GM23338 (cell line): ENCODE results near the gene EYA3. TPM values are rescaled to one million over a fixed set of nuclear protein-coding genes. Genes with fewer than 3 reads are reported as not detected.

Experiments
- ATAC-seq: fragments of 200-7000 bp; cut with Tn5 transposase; 3 replicates; pipeline ENCODE4 v1.9.1; 2020
- DNase-seq: peaks from one replicate; pipeline ENCODE4 v3.0.0-alpha.2; 2015; ENCODE audit warnings: low spot score
- H2AFZ ChIP-seq: fragments of 200-600 bp; sonication (generic); 2 replicates; pipeline ENCODE4 v1.8.0; 2016; ENCODE audit warnings: antibody characterized with exemption, mild to moderate bottlenecking, moderate library complexity
- H3F3A ChIP-seq: fragments of 200-600 bp; sonication (generic); replicated peaks from 2 replicates; pipeline ENCODE4 v1.8.0; 2017; ENCODE audit warnings: antibody characterized with exemption, mixed run types, low read depth
- H3K27ac ChIP-seq: fragments of 200-600 bp; sonication (generic); 2 replicates; pipeline ENCODE4 v1.6.1; 2016; ENCODE audit warnings: low read depth
- H3K27me3 ChIP-seq: fragments of 200-600 bp; sonication (generic); 2 replicates; pipeline ENCODE4 v1.8.0; 2016; ENCODE audit warnings: mild to moderate bottlenecking, mixed run types, moderate library complexity; ENCODE audit not compliant: insufficient read depth
- H3K36me3 ChIP-seq: fragments of 200-600 bp; sonication (generic); 2 replicates; pipeline ENCODE4 v1.8.0; 2016; ENCODE audit warnings: mild to moderate bottlenecking; ENCODE audit not compliant: insufficient read depth
- H3K4me1 ChIP-seq: fragments of 200-600 bp; sonication (generic); 2 replicates; pipeline ENCODE4 v1.8.0; 2016; ENCODE audit warnings: mild to moderate bottlenecking, moderate library complexity; ENCODE audit not compliant: insufficient read depth
- H3K4me2 ChIP-seq: fragments of 200-600 bp; sonication (generic); 2 replicates; pipeline ENCODE4 v1.7.1; 2017; ENCODE audit warnings: mixed run types
- H3K4me3 ChIP-seq: fragments of 200-600 bp; sonication (generic); 2 replicates; pipeline ENCODE4 v1.6.1; 2016; ENCODE audit warnings: mixed run types
- H3K79me2 ChIP-seq: fragments of 200-600 bp; sonication (generic); replicated peaks from 2 replicates; pipeline ENCODE4 v1.8.0; 2017; ENCODE audit warnings: mild to moderate bottlenecking; ENCODE audit not compliant: insufficient read depth
- H3K9me2 ChIP-seq: fragments of 200-600 bp; sonication (generic); 2 replicates; pipeline ENCODE4 v1.8.0; 2017; ENCODE audit not compliant: insufficient read depth
- H4K20me1 ChIP-seq: fragments of 200-600 bp; sonication (generic); replicated peaks from 2 replicates; pipeline ENCODE4 v1.8.0; 2017; ENCODE audit warnings: mild to moderate bottlenecking; ENCODE audit not compliant: insufficient read depth
- H3K27ac Mint-ChIP-seq: 2 replicates; pipeline ENCODE4 v1.8.0; 2020; ENCODE audit warnings: inconsistent platforms, mild to moderate bottlenecking, moderate library complexity, mixed read lengths
- H3K27me3 Mint-ChIP-seq: 3 replicates; pipeline ENCODE4 v1.8.0; 2022; ENCODE audit warnings: low read depth, mild to moderate bottlenecking, moderate library complexity, mixed read lengths, inconsistent platforms; ENCODE audit not compliant: insufficient read depth, poor library complexity
- H3K36me3 Mint-ChIP-seq: 3 replicates; pipeline ENCODE4 v1.8.0; 2021; ENCODE audit warnings: low read depth, mild to moderate bottlenecking, inconsistent platforms, moderate library complexity, mixed read lengths
- H3K4me1 Mint-ChIP-seq: 3 replicates; pipeline ENCODE4 v1.8.0; 2020; ENCODE audit warnings: mild to moderate bottlenecking, inconsistent platforms, mixed read lengths
- H3K4me3 Mint-ChIP-seq: 3 replicates; pipeline ENCODE4 v1.8.0; 2021; ENCODE audit warnings: moderate library complexity, mild to moderate bottlenecking, inconsistent platforms, mixed read lengths
- H3K9me3 Mint-ChIP-seq: 3 replicates; pipeline ENCODE4 v1.8.0; 2020; ENCODE audit warnings: moderate library complexity, mild to moderate bottlenecking, inconsistent platforms, mixed read lengths
- CREB1 ChIP-seq: fragments of 250-450 bp; sonication (Bioruptor Pico); IDR thresholded peaks from 2 replicates; pipeline ENCODE4 v1.5.0; 2020; ENCODE audit warnings: low read depth, mild to moderate bottlenecking, moderate library complexity
- CTCF ChIP-seq, 2 experiments: fragments of 200-600 bp in 1 of 2; sonication (generic) in 1 of 2; conservative IDR thresholded peaks; 2 replicates each; pipeline versions ENCODE4 v1.5.1 to v1.6.1; 2016 to 2017; ENCODE audit warnings: antibody characterized with exemption in 2 of 2, low read depth in 2 of 2, mild to moderate bottlenecking in 2 of 2, moderate library complexity in 1 of 2
- EZH2 ChIP-seq: fragments of 200-600 bp; sonication (generic); IDR thresholded peaks from one replicate; pipeline ENCODE4 v1.8.0; 2017; ENCODE audit warnings: antibody characterized with exemption, mild to moderate bottlenecking, low read depth; ENCODE audit not compliant: unreplicated experiment
- EZH2phosphoT487 ChIP-seq: fragments of 200-600 bp; sonication (generic); IDR thresholded peaks from one replicate; pipeline ENCODE4 v1.8.1; 2018; ENCODE audit warnings: antibody characterized with exemption; ENCODE audit not compliant: unreplicated experiment
- JUNB ChIP-seq: IDR thresholded peaks from one replicate; pipeline ENCODE4 v1.6.1; 2016; ENCODE audit warnings: antibody characterized with exemption; ENCODE audit not compliant: unreplicated experiment
- NANOG ChIP-seq: IDR thresholded peaks from 2 replicates; pipeline ENCODE4 v1.6.1; 2016; ENCODE audit warnings: antibody characterized with exemption, borderline replicate concordance
- POLR2AphosphoS5 ChIP-seq: IDR thresholded peaks from 2 replicates; pipeline ENCODE4 v1.6.1; 2016; ENCODE audit warnings: antibody characterized with exemption, low read depth
- REST ChIP-seq: IDR thresholded peaks from one replicate; pipeline ENCODE4 v1.6.1; 2018; ENCODE audit warnings: antibody characterized with exemption; ENCODE audit not compliant: unreplicated experiment
- STAT1 ChIP-seq: IDR thresholded peaks from one replicate; pipeline ENCODE4 v1.6.1; 2016; ENCODE audit warnings: antibody characterized with exemption; ENCODE audit not compliant: unreplicated experiment
- ZNF114 ChIP-seq: fragments of 250-450 bp; sonication (Bioruptor Pico); IDR thresholded peaks from 2 replicates; pipeline ENCODE4 v1.5.0; 2020; ENCODE audit warnings: mild to moderate bottlenecking, moderate library complexity
- ZNF331 ChIP-seq: fragments of 250-450 bp; sonication (Bioruptor Pico); IDR thresholded peaks from 2 replicates; pipeline ENCODE4 v1.5.0; 2020; ENCODE audit warnings: low read depth, mild to moderate bottlenecking, moderate library complexity
- polyA plus RNA-seq: library from polyadenylated mRNA; unstranded; fragments of >200 nt; fragmentation: Nextera tagmentation; extraction: Ambion mirVana; gene quantifications from 2 replicates; pipeline ENCODE4 v1.2.1, GENCODE V29; 2016
- total RNA-seq: library from RNA; depleted of rRNA; stranded (reverse); fragments of >200 nt; shearing (Covaris generic); gene quantifications from 2 replicates; pipeline ENCODE4 v1.2.3, GENCODE V29; 2014
- TF ChIP-seq, protein P1 (sequence below): fragments of 250-450 bp; sonication (Bioruptor Pico); IDR thresholded peaks from 2 replicates; pipeline ENCODE4 v1.5.0; 2020; ENCODE audit warnings: mild to moderate bottlenecking, moderate library complexity
- TF ChIP-seq, protein P2 (sequence below): IDR thresholded peaks from 2 replicates; pipeline ENCODE4 v1.6.1; 2016; ENCODE audit warnings: antibody characterized with exemption

The EYA3 gene
- total and polyA plus RNA-seq, 2 experiments from 2014 or later, result 12.5 to 33.6 TPM

DNA sequence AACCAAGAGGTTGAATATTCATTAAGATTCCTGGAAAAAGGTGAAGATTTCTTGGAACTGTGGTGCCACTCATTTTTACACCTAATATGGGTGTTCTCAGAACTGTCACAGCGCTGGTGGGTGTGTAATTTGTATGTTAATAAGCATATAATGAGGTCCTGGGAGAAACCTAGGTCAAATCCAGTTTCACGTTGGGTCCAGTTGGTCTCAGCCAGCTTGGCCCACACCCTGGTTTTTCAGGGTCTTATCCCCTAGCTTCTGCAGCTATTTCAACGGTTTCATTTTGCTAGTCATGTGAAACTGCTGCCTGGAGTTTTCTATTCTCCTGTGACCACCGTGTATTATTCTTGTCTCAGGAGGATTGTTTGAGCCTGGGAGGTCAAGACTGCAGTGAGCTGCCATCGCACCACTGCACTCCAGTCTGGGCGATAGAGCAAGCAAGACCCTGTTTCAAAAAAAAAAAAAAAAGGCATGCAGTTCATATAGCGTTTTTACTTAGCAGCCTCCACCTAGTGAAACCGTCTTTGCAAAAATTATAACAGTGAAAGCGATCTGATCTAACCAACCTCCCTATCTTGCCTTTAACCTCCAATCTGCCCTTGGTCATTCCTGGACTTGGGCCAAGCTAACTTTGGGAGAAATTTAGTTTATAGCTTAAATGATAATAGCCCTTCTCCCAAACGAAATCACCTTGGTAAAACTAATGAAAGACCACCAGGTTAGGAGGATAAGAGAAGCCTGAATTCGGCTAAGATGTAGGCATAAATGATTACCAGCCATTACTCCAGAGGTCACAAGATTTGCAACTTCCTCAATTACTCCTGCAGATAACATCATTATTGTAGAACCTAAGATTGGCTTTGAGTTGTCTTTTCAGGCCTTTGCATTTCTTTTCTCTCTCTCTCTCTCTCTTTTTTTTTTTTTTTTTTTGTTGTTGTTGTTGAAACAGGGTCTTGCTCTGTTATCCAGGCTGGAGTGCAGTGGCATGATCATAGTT, 44.1 kb upstream of the EYA3 start:
- Mint-ChIP-seq H3K36me3 (no peaks in the 10 kb centered on the region), H3K27ac (no peak overlapping the region)

More for the DNA sequence above, 44.1 kb upstream of the EYA3 start:
- no peak overlapping the region for H2AFZ ChIP-seq
- H3K9me3 Mint-ChIP-seq, result no peaks in the 10 kb centered on the region
- H3K4me3 ChIP-seq, result no peak overlapping the region
- no peaks in the 10 kb centered on the region for H3F3A ChIP-seq
- H3K27ac ChIP-seq, result no peak overlapping the region
- TF ChIP-seq CTCF (conservative IDR thresholded peaks at IDR 0.05; ENCODE audit: low read depth in 2 of 2), result no peak
- TF ChIP-seq JUNB, result no peak
- TF ChIP-seq CREB1, result no peak
- no peak for TF ChIP-seq NANOG
- no peak for TF ChIP-seq POLR2AphosphoS5
- TF ChIP-seq EZH2phosphoT487, result no peak
- TF ChIP-seq REST, result no peak
- TF ChIP-seq, protein P1, sequence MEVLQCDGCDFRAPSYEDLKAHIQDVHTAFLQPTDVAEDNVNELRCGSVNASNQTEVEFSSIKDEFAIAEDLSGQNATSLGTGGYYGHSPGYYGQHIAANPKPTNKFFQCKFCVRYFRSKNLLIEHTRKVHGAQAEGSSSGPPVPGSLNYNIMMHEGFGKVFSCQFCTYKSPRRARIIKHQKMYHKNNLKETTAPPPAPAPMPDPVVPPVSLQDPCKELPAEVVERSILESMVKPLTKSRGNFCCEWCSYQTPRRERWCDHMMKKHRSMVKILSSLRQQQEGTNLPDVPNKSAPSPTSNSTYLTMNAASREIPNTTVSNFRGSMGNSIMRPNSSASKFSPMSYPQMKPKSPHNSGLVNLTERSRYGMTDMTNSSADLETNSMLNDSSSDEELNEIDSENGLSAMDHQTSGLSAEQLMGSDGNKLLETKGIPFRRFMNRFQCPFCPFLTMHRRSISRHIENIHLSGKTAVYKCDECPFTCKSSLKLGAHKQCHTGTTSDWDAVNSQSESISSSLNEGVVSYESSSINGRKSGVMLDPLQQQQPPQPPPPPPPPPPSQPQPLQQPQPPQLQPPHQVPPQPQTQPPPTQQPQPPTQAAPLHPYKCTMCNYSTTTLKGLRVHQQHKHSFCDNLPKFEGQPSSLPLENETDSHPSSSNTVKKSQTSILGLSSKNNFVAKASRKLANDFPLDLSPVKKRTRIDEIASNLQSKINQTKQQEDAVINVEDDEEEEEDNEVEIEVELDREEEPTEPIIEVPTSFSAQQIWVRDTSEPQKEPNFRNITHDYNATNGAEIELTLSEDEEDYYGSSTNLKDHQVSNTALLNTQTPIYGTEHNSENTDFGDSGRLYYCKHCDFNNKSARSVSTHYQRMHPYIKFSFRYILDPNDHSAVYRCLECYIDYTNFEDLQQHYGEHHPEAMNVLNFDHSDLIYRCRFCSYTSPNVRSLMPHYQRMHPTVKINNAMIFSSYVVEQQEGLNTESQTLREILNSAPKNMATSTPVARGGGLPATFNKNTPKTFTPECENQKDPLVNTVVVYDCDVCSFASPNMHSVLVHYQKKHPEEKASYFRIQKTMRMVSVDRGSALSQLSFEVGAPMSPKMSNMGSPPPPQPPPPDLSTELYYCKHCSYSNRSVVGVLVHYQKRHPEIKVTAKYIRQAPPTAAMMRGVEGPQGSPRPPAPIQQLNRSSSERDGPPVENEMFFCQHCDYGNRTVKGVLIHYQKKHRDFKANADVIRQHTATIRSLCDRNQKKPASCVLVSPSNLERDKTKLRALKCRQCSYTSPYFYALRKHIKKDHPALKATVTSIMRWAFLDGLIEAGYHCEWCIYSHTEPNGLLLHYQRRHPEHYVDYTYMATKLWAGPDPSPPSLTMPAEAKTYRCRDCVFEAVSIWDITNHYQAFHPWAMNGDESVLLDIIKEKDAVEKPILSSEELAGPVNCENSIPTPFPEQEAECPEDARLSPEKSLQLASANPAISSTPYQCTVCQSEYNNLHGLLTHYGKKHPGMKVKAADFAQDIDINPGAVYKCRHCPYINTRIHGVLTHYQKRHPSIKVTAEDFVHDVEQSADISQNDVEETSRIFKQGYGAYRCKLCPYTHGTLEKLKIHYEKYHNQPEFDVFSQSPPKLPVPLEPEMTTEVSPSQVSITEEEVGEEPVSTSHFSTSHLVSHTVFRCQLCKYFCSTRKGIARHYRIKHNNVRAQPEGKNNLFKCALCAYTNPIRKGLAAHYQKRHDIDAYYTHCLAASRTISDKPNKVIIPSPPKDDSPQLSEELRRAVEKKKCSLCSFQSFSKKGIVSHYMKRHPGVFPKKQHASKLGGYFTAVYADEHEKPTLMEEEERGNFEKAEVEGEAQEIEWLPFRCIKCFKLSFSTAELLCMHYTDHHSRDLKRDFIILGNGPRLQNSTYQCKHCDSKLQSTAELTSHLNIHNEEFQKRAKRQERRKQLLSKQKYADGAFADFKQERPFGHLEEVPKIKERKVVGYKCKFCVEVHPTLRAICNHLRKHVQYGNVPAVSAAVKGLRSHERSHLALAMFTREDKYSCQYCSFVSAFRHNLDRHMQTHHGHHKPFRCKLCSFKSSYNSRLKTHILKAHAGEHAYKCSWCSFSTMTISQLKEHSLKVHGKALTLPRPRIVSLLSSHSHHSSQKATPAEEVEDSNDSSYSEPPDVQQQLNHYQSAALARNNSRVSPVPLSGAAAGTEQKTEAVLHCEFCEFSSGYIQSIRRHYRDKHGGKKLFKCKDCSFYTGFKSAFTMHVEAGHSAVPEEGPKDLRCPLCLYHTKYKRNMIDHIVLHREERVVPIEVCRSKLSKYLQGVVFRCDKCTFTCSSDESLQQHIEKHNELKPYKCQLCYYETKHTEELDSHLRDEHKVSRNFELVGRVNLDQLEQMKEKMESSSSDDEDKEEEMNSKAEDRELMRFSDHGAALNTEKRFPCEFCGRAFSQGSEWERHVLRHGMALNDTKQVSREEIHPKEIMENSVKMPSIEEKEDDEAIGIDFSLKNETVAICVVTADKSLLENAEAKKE, result no peak
- TF ChIP-seq STAT1, result no peak
- TF ChIP-seq EZH2, result no peak
- TF ChIP-seq ZNF114, result no peak
- no peak for TF ChIP-seq ZNF331 (CRISPR knock-in tag)
- TF ChIP-seq, protein P2, sequence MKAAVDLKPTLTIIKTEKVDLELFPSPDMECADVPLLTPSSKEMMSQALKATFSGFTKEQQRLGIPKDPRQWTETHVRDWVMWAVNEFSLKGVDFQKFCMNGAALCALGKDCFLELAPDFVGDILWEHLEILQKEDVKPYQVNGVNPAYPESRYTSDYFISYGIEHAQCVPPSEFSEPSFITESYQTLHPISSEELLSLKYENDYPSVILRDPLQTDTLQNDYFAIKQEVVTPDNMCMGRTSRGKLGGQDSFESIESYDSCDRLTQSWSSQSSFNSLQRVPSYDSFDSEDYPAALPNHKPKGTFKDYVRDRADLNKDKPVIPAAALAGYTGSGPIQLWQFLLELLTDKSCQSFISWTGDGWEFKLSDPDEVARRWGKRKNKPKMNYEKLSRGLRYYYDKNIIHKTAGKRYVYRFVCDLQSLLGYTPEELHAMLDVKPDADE, result no peak
- peaks cover 7% of the 10 kb centered on the region for H3K27me3 Mint-ChIP-seq
- H3K36me3 ChIP-seq, result no peaks in the 10 kb centered on the region
- H3K4me1 ChIP-seq, result no peaks in the 10 kb centered on the region
- H3K79me2 ChIP-seq, result no peaks in the 10 kb centered on the region
- H3K9me2 ChIP-seq, result no peaks in the 10 kb centered on the region
- H3K4me1 Mint-ChIP-seq, result peaks cover 3% of the 10 kb centered on the region; the same call in 1 of the 3 replicates
- H4K20me1 ChIP-seq, result no peaks in the 10 kb centered on the region
- H3K4me2 ChIP-seq, result no peak overlapping the region
- ATAC-seq, result no peak
- no peak for DNase-seq
- no peaks in the 10 kb centered on the region for H3K27me3 ChIP-seq
- no peak overlapping the region for H3K4me3 Mint-ChIP-seq
